ENCODE measurements around the gene CUL1.

Gene CUL1

GRCh38 chr7:148770004-148770403 is 71.3 kb downstream of the CUL1 start:
- DNase-seq: no peak

- DNase-seq: no peak
Observed at GRCh38 chr7:148772297-148773089, 73.8 kb downstream of the CUL1 start.

GRCh38 chr7:148773334-148773733 is 74.6 kb downstream of the CUL1 start:
- no peak for DNase-seq

- DNase-seq: no peak
Observed at GRCh38 chr7:148774471-148774870, 75.8 kb downstream of the CUL1 start.

GRCh38 chr7:148782757-148783456 is 84.2 kb downstream of the CUL1 start:
- DNase-seq: no peak

- DNase-seq: peak; percentile 59
Observed at GRCh38 chr7:148783801-148784527, 85.3 kb downstream of the CUL1 start.

- no peak for DNase-seq
Observed at GRCh38 chr7:148787571-148788295, 89.0 kb downstream of the CUL1 start.

GRCh38 chr7:148789220-148789619 is 90.5 kb downstream of the CUL1 start:
- DNase-seq: no peak

GRCh38 chr7:148790131-148790726 is 91.5 kb downstream of the CUL1 start:
- no peak for DNase-seq

GRCh38 chr7:148790850-148791249 is 92.1 kb downstream of the CUL1 start:
- no peak for DNase-seq

- DNase-seq: no peak
Observed at GRCh38 chr7:148791546-148791945, 92.8 kb downstream of the CUL1 start.

GRCh38 chr7:148793590-148793989 is 94.9 kb downstream of the CUL1 start:
- DNase-seq: no peak

- no peak for DNase-seq
Observed at GRCh38 chr7:148794476-148794875, 95.8 kb downstream of the CUL1 start.

GRCh38 chr7:148796841-148797240 is 98.1 kb downstream of the CUL1 start:
- no peak for DNase-seq

- DNase-seq: no peak
Observed at GRCh38 chr7:148799893-148800555, 101.3 kb downstream of the CUL1 start.

GRCh38 chr7:148800677-148801076 is 102.0 kb downstream of the CUL1 start:
- no peak for DNase-seq

- no peak for DNase-seq
Observed at GRCh38 chr7:148802101-148802493, 103.4 kb downstream of the CUL1 start.

GRCh38 chr7:148803094-148803493 is 104.4 kb downstream of the CUL1 start:
- no peak for DNase-seq

GRCh38 chr7:148804343-148805235 is 105.9 kb downstream of the CUL1 start:
- no peak for DNase-seq

GRCh38 chr7:148806187-148806586 is 107.5 kb downstream of the CUL1 start:
- no peak for DNase-seq

- no peak for DNase-seq
Observed at GRCh38 chr7:148807436-148807835, 108.7 kb downstream of the CUL1 start.
